SU-DHL-6 (cell line): ENCODE data around the gene TMEM25.
A peak's percentile ranks its signal among the peaks of the same experiment; 100 is the strongest.
"Not testable (repeated sequence)": the region's sequence is repeated elsewhere in the genome, so short reads cannot be mapped to it uniquely, and the experiment has no call there.

ENCODE experiments used
- H2AFZ ChIP-seq: fragments of 200-600 bp; sonication (generic); 2 replicates; pipeline ENCODE4 v1.6.1; 2014; ENCODE audit warnings: low read depth, mild to moderate bottlenecking, moderate library complexity, mixed read lengths, antibody characterized with exemption, low read length; ENCODE audit not compliant: severe bottlenecking
- H3F3A ChIP-seq: fragments of 200-600 bp; shearing (Covaris generic); 2 replicates; pipeline ENCODE4 v1.6.0; 2016; ENCODE audit warnings: antibody characterized with exemption, mild to moderate bottlenecking; ENCODE audit not compliant: insufficient read depth
- H3K27ac ChIP-seq: fragments of 200-600 bp; sonication (generic); 2 replicates; pipeline ENCODE4 v1.5.1; 2016; ENCODE audit warnings: low read depth, mild to moderate bottlenecking, low read length, moderate library complexity, mixed read lengths
- H3K27me3 ChIP-seq: fragments of 200-600 bp; sonication (generic), shearing (Covaris generic); 2 replicates; pipeline ENCODE4 v1.6.0; 2014; ENCODE audit warnings: mild to moderate bottlenecking, low read length
- H3K36me3 ChIP-seq: fragments of 200-600 bp; sonication (generic); 2 replicates; pipeline ENCODE4 v1.6.1; 2014; ENCODE audit warnings: mild to moderate bottlenecking, low read length, mixed read lengths
- H3K4me2 ChIP-seq: fragments of 300-600, 200-600 bp; shearing (Covaris generic), sonication (generic); 2 replicates; pipeline ENCODE4 v1.6.0; 2014; ENCODE audit warnings: low read length, low read depth, mild to moderate bottlenecking; ENCODE audit not compliant: poor library complexity, severe bottlenecking
- H3K4me3 ChIP-seq: fragments of 200-600 bp; sonication (generic); 2 replicates; pipeline ENCODE4 v1.5.1; 2014; ENCODE audit warnings: antibody characterized with exemption, low read length, mild to moderate bottlenecking, mixed read lengths; ENCODE audit not compliant: insufficient read depth, poor library complexity, severe bottlenecking
- H3K79me2 ChIP-seq: fragments of 200-600 bp; sonication (generic); 2 replicates; pipeline ENCODE4 v1.6.1; 2014; ENCODE audit warnings: mild to moderate bottlenecking, low read length, moderate library complexity; ENCODE audit not compliant: insufficient read depth
- H3K9ac ChIP-seq: fragments of 200-600 bp; sonication (generic); 2 replicates; pipeline ENCODE4 v1.7.0; 2014; ENCODE audit warnings: mild to moderate bottlenecking, low read length
- H3K9me2 ChIP-seq: fragments of 200-600 bp; sonication (generic); replicated peaks from 2 replicates; pipeline ENCODE4 v1.6.1; 2014; ENCODE audit warnings: low read length; ENCODE audit not compliant: insufficient read depth
- H3K9me3 ChIP-seq: fragments of 200-600 bp; sonication (generic); 2 replicates; pipeline ENCODE4 v1.6.1; 2014; ENCODE audit warnings: low read length, mixed read lengths; ENCODE audit not compliant: insufficient read depth
- H4K20me1 ChIP-seq: fragments of 200-600 bp; sonication (generic); 2 replicates; pipeline ENCODE4 v1.6.1; 2014; ENCODE audit warnings: low read depth, mild to moderate bottlenecking, antibody characterized with exemption, low read length, moderate library complexity, mixed read lengths
- CTCF ChIP-seq: fragments of 200-600 bp; sonication (generic); IDR thresholded peaks from one replicate; pipeline ENCODE4 v1.5.1; 2017; ENCODE audit warnings: antibody characterized with exemption, mild to moderate bottlenecking, low read length, moderate library complexity; ENCODE audit not compliant: insufficient read depth, poor library complexity, severe bottlenecking
- EZH2phosphoT487 ChIP-seq: fragments of 200-600 bp; sonication (generic), shearing (Covaris generic); conservative IDR thresholded peaks from 2 replicates; pipeline ENCODE4 v1.6.1; 2018; ENCODE audit warnings: mild to moderate bottlenecking, antibody characterized with exemption, low read length, moderate library complexity, mixed read lengths

The TMEM25 gene

GRCh38 chr11:118565051-118565450 lies 34.1 kb downstream of the TMEM25 start:
- H3K9me2 ChIP-seq = no peaks in the 10 kb centered on the region
- no peaks in the 10 kb centered on the region for H3K27me3 ChIP-seq
- no peak overlapping the region for H3K9ac ChIP-seq
- H4K20me1 ChIP-seq = no peaks in the 10 kb centered on the region
- TF ChIP-seq EZH2phosphoT487 (no peak), CTCF (no peak)
- no peak overlapping the region for H3K4me2 ChIP-seq
- no peak overlapping the region for H2AFZ ChIP-seq
- H3K9me3 ChIP-seq = no peaks in the 10 kb centered on the region
- H3K36me3 ChIP-seq = no peaks in the 10 kb centered on the region
- no peak overlapping the region for H3K27ac ChIP-seq
- H3K79me2 ChIP-seq = no peaks in the 10 kb centered on the region
- no peak overlapping the region for H3K4me3 ChIP-seq
- no peaks in the 10 kb centered on the region for H3F3A ChIP-seq

- TF ChIP-seq CTCF = no peak
- no peak for TF ChIP-seq EZH2phosphoT487
- no peaks in the 10 kb centered on the region for H3K9me3 ChIP-seq
- no peak overlapping the region for H3K4me2 ChIP-seq
- H3K9me2 ChIP-seq = no peaks in the 10 kb centered on the region
- H3K36me3 ChIP-seq = no peaks in the 10 kb centered on the region
- H3K9ac ChIP-seq = no peak overlapping the region
- H4K20me1 ChIP-seq = peaks cover 13% of the 10 kb centered on the region; the same call in 1 of the 2 replicates
- no peak overlapping the region for H3K27ac ChIP-seq
- H3K79me2 ChIP-seq = peaks cover 25% of the 10 kb centered on the region
- H2AFZ ChIP-seq = no peak overlapping the region
- peaks cover 5% of the 10 kb centered on the region for H3F3A ChIP-seq
- H3K4me3 ChIP-seq = no peak overlapping the region
- no peaks in the 10 kb centered on the region for H3K27me3 ChIP-seq
Observed at GRCh38 chr11:118569670-118570069, 38.7 kb downstream of the TMEM25 start.

- H2AFZ ChIP-seq = no peak overlapping the region
Observed at GRCh38 chr11:118570787-118571186, 39.8 kb downstream of the TMEM25 start.

GRCh38 chr11:118571701-118572060 lies 40.7 kb downstream of the TMEM25 start:
- peaks cover 45% of the 10 kb centered on the region for H3K79me2 ChIP-seq
- H2AFZ ChIP-seq = peak overlapping the region; percentile 25
- H3K4me2 ChIP-seq = peak overlapping the region; percentile 71

More at GRCh38 chr11:118570787-118571186, 39.8 kb downstream of the TMEM25 start:
- H3F3A ChIP-seq = peaks cover 5% of the 10 kb centered on the region
- no peaks in the 10 kb centered on the region for H3K36me3 ChIP-seq
- H3K4me2 ChIP-seq = no peak overlapping the region
- no peak overlapping the region for H3K4me3 ChIP-seq
- peaks cover 36% of the 10 kb centered on the region for H3K79me2 ChIP-seq
- H3K27me3 ChIP-seq = no peaks in the 10 kb centered on the region
- no peak overlapping the region for H3K27ac ChIP-seq
- no peaks in the 10 kb centered on the region for H3K9me2 ChIP-seq
- peaks cover 15% of the 10 kb centered on the region; the same call in 1 of the 2 replicates for H4K20me1 ChIP-seq
- no peak overlapping the region for H3K9ac ChIP-seq
- no peaks in the 10 kb centered on the region for H3K9me3 ChIP-seq
- TF ChIP-seq EZH2phosphoT487 (no peak), CTCF (no peak)

More at GRCh38 chr11:118571701-118572060, 40.7 kb downstream of the TMEM25 start:
- not testable (repeated sequence) for H3K9me3 ChIP-seq, H3F3A ChIP-seq, H3K27ac ChIP-seq, H3K36me3 ChIP-seq, H3K9me2 ChIP-seq, H3K27me3 ChIP-seq
- H4K20me1 ChIP-seq = peaks cover 22% of the 10 kb centered on the region; the same call in 1 of the 2 replicates
- peak overlapping the region; percentile 99 for H3K4me3 ChIP-seq
- H3K9ac ChIP-seq = peak overlapping the region; percentile 99
